Measurements from ENCODE around the gene NACC1.

GRCh38 chr19:13139633-13140311 lies 21.7 kb downstream of the NACC1 start:
- TF ChIP-seq CTCF (IDR thresholded peaks at IDR 0.05) (no peak), MAX (IDR thresholded peaks at IDR 0.05) (no peak), MAFK (IDR thresholded peaks at IDR 0.05; ENCODE audit: partially characterized antibody) (no peak), RCOR1 (IDR thresholded peaks at IDR 0.05; ENCODE audit: low read depth, low read length) (no peak), CHD2 (IDR thresholded peaks at IDR 0.05; ENCODE audit: low read length, partially characterized antibody) (no peak), NR3C1 (IDR thresholded peaks at IDR 0.05) (no peak)
